Forelimb muscle (tissue), 1 donor: ENCODE data around the gene CEP152. TPM values are rescaled to one million over a fixed set of nuclear protein-coding genes. Genes with fewer than 3 reads are reported as not detected.
"Not testable (repeated sequence)": the region's sequence is repeated elsewhere in the genome, so short reads cannot be mapped to it uniquely, and the experiment has no call there.

Experiments
- DNase-seq: peaks from one replicate; pipeline ENCODE4 v3.0.0-alpha.2; 2013; ENCODE audit warnings: low read depth
- polyA plus RNA-seq: library from polyadenylated mRNA; unstranded; fragments of 120-200 nt; gene quantifications from one replicate; pipeline ENCODE4 v1.2.1, GENCODE V29; 2013; ENCODE audit not compliant: insufficient read length

The CEP152 gene
- polyA plus RNA-seq: 3.5 TPM

DNA sequence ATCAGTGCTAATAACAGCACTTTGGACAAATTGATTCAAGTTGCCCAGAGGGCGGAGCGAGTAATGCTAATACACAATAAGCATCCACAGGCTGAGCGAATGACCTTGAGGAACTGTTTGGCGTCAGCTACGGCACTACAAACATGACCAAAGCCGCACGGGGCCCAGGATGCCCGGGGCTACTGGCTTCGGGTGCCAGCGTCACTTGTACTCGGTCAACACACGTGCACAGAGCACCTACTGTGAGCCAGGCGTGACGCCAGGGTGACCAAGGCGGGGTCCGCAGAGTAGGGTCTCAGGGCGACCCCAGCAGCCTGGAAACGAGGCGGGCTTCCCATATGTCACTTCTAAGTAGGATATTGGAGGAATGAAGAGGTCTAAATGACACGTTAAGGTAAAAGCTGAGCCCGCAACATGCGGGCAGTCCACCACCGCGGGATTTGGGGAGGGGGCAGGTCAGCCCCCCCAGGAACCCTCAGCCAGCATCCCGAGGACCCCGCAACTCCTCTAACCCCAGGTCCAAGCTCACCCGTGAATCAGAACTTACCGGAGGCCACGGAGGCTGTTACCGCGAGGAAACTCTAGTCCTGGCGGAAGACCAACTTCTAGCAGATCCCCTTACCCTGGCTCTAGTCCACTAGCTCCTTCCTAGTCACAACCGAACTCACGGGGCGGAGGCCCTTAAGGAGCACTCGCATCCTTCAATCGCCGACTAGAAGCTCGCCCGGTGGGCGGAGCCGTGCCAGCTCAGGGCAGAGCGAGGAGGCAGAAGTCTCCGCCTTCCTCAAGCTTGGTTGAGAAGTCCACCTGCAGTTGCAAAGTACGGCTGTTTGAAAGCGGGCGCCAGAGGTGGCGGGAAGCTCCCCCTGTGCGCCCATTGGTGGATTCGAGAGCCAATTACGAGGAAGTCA, at the start of gene CEP152:
Gene CEP152, minus strand, starts transcription at position 656 of the 911 bp plus-strand sequence. CDS start 5,420 bp downstream, outside the sequence.
- DNase-seq: peak; percentile 91

DNA sequence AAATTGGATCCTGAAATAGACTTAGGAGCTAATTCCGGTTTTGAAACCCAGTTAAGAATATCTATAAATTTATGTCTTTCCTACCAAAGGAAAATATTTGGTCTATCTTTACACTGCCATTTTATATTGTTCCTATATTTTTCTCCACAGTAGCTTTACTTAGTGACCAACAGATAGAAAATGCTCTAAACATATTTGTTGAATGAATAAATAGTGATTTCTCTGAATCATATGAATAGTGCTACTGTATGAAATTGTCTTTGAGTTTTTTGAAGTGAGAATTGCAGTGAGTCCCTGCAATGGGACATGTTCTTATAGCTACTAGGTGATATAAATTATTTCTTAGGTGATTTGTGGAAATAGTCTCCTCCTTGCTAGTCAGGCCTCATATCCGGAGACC, 48.6 kb upstream of the CEP152 start:
- no peak for DNase-seq

DNA sequence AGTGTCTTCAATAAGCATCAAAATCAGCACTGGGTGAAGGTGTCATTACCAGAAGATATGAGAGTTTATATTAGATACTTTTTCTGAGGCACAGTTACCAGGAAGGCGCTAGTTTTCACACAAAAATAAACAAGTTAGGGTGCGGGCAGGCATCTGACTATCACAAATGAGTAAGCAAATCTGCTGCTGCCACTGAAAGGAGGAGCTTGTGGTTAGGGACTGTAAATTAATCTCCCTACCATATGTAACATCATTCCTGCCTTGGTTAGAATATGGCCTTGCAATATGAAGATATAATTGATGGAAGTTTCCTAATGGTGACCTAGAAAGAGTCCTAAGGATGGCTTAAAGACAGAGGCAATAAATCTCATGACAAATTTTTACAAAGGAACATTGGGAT, 47.5 kb upstream of the CEP152 start:
- DNase-seq: no peak

- DNase-seq: no peak
These were observed 46.1 kb upstream of the CEP152 start for GRCh38 chr15:48856942-48857341.

DNA sequence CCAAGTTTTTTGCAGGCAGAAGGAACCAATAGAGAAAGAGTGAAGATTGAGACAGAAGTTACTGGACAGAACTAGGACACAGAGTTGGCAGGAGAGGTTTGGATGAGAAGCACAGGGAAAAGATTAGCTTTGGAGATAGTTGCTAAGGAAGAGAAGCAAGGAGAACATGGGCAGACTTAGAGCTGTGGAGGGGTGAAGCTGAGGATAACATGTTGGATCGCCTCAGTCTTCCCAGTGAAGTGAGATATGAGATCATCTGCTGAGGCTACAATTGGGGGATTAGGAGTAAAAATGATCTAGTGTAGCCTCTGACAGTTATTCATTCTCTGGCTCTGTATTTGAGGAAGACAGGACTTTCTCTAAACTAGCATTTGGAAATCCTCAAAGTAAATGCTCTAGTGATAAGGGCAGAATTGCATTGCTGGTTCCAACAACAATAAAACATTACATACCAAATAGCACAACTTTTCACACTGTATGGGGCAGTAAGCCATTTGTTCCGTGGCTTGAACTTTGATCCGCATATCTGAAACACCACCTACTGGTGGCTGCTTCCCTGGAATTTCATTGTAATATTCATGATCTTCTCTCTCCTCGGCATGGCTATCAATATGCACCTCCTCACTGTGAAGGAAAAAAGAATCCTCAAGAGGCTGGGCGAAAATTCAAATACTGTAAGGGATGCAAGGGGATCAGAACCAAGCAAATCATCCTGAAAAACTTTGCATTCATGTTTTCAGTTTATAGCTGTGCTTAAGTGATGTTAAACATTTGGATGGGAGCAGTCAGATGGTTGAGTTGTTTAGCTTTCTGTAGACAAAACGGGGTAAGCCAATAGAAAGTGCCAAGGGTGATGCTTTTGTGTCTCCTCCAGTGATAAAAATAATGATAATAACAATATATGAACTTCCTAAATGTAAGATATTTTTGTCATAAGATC, 44.9 kb upstream of the CEP152 start:
- DNase-seq: peak; percentile 40

GRCh38 chr15:48854434-48854833, 43.6 kb upstream of the CEP152 start:
- DNase-seq: not testable (repeated sequence)

DNA sequence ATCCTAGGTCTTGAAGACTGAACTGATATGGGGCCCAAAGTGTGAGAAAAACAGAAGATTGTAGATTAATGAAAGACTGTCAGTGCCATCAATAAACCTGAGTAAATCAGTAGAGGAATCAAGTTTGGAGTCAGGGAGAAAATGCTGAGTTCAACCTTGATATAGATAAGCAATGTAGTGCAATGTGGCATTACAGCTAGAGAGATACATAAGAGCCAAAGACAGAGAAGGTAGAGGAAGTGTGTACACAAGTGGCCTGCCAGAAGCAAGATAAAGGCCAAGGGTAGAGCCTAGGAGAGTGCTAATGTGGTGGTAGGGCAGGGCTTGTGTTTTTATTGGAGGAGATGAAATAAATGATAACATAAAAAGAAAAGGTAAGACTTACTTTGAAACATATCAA, 41.1 kb upstream of the CEP152 start:
- DNase-seq: no peak

GRCh38 chr15:48850648-48851047, 39.8 kb upstream of the CEP152 start:
- DNase-seq: no peak

GRCh38 chr15:48845123-48845522, 34.3 kb upstream of the CEP152 start:
- DNase-seq: no peak

DNA sequence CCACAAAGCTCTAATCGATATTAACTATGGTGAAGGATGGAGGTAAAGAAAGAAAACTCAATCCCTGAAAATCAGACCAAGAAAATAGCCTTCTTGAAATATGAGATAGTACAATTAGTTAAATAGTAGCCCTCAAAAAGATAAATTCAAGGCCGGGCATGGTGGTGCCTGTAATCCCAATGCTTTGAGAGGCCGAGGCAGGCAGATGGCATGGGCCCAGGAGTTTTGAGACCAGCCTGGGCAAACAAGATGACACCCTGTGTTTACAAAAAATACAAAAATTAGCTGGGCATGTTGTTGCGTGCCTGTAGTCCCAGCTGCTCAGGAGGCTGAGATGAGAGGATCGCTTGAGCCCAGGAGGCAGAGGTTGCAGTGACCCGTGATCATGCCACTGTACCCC, 31.6 kb upstream of the CEP152 start:
- DNase-seq: no peak

DNA sequence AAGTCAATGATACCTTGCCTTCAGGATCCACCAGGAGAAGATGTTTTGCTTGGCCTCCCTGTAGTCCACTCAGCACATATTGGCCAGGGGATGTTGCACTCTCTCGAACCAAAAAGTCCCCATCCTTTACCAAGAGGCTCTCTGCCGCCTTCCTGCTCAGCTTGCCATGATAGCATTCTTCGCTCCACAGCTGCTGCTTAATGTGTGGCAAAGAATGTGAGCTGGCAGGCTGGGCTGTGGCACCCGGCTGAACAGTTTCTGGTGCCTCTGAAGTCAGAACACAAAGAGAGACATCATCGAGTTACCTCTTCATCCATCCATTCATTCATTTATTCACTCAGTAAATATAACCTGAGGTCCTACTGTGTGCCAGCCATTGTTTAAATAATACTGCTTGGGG, 23.9 kb upstream of the CEP152 start:
- DNase-seq: no peak

DNA sequence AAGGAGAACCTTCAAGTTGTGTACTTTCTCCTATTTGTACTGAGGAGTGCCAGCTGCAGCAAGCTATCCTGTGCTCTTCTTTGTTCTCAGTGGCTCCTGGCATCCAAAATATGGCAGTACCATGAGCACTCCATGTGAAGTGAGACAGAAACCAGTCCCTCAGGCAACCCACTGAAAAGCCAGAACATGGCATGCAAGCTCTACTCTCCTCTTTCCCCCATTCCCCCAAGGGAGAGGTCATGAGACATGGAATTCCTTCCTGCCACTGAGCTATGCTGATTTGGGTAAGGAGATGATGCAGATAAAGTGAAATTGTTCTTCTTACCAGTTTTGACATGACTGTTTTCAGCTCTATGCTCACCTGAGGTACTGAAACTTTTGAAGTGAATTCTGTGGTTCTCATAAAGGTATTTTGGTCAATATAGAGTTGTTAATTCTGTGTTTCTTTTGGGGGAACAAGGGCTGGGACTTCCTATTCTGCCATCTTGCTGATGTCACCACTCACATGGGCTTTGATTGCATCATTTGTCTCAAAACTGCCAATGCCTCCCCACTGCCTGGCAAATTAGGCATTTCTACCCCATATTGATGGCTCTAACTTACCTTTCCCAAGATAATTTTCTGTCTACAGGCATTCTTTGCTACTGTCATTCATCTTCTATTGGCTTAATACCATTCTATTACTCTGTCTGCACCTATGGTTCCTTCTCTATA, 22.8 kb upstream of the CEP152 start:
- no peak for DNase-seq

- no peak for DNase-seq
These were observed 21.8 kb upstream of the CEP152 start for GRCh38 chr15:48832648-48833047.

DNA sequence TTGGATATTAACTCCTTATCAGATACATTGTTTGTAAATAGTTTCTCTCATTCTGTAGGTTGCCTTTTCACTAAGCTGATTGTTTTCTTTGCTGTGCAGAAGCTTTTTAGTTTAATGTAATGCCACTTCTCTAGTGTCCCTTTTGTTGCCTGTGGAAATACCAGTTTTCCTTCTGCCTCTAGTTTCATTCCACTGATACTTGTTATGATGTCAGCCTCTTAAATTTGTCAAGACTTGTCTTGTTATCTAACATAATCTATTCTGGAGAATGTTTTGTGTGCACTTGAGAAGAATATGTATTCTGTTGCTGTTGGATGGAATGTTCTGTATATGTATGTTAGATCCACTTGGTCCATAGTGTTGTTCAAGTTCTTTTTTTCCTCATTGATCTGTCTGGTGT, 18.0 kb upstream of the CEP152 start:
- DNase-seq: no peak

- no peak for DNase-seq
These were observed 17.6 kb upstream of the CEP152 start for GRCh38 chr15:48828471-48828870.

GRCh38 chr15:48825075-48825474, 14.2 kb upstream of the CEP152 start:
- no peak for DNase-seq

- DNase-seq: no peak
These were observed 12.8 kb upstream of the CEP152 start for GRCh38 chr15:48823706-48824105.

DNA sequence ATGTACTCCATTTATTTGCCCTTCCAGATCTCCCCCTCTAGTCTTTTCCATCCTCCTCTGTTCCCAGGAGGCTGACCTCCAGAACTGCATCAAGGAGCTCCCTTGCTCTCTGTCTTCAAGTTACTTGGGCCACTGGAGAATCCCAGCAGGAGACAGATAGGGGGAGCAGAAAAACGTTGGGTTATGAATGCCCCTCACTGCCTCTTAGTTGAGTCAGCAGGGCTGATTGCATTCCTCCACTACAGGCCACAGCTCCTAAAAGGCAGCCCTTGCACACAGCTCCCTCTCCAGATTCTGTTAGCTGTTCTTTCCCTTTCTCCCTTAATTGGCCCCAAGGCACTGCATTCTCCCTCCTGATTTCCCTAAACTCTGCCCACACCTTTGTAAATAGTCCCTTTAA, 12.4 kb upstream of the CEP152 start:
- DNase-seq: no peak

- DNase-seq: no peak
These were observed 3.4 kb upstream of the CEP152 start for GRCh38 chr15:48814286-48814685.

DNA sequence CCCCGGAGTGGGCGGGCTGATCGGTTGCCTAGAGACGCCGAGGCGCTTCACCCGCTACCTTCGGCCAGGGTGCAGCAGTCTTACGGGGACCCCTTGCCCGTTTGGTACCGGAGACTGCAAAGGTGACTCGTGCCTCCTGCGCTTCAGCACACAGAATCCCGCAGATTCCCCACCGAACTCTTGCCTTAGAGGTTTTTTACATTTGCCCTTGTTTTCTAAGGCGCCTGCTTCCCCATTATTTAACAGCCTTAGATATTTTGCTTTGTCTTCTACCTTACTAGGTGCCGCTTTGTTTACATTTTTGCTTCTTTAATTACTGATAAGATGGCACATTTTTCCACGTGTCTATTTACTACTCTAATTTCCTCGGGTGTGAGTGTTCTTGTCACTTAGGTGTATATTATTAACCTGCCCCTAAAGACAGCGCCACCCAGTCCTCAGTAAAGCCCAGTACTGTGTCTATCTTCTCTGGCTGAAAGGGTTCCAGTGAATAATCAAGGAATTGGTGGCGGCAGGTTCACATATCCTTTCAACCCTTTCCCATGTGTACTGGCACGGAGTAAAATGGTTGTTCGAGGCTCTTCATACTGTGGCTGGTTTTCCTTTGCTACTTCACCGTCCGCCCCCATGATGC, 573 bp upstream of the CEP152 start:
- no peak for DNase-seq

DNA sequence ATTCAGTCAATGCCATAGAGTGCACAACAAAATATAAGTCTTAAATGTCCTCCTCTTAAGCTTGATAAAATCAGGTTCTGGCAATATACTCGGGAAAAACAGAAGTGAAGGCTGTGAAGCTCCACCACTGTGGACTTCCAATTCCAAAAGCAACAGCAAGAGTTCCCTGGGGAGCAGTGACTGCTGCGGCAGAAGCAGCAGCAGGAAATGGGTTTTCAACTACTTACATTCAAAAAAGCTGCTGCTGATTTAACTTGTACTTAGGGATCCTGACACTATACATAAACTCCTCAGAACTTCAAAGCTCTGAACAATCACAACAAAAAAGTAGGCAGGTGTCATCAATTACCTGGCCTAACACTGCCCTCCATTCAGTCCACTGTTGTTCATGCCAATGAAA, 4.7 kb downstream of the CEP152 start:
- DNase-seq: no peak
